Suprapubic skin (tissue), 4 donors: ENCODE measurements around the gene TMEM259. TPM values are rescaled to one million over a fixed set of nuclear protein-coding genes. Genes with fewer than 3 reads are reported as not detected.

Source experiments
- DNase-seq, 2 donors: peaks; one replicate each; pipeline ENCODE4 v3.0.0-alpha.2; 2019; ENCODE audit warnings: low spot score in 2 of 2
- H3K27ac ChIP-seq: fragments of 200-600 bp; sonication (generic); one replicate; pipeline ENCODE4 v1.5.1; 2019
- H3K27me3 ChIP-seq: fragments of 200-600 bp; sonication (generic); one replicate; pipeline ENCODE4 v1.5.1; 2019
- H3K36me3 ChIP-seq: fragments of 200-600 bp; sonication (generic); one replicate; pipeline ENCODE4 v1.5.1; 2019
- H3K4me1 ChIP-seq: fragments of 200-600 bp; sonication (generic); one replicate; pipeline ENCODE4 v1.5.1; 2019
- H3K4me3 ChIP-seq: fragments of 200-600 bp; sonication (generic); one replicate; pipeline ENCODE4 v1.5.1; 2019; ENCODE audit warnings: mild to moderate bottlenecking
- H3K9me3 ChIP-seq: fragments of 200-600 bp; sonication (generic); one replicate; pipeline ENCODE4 v1.5.1; 2019
- EP300 ChIP-seq: sonication (generic); formaldehyde crosslinking; IDR thresholded peaks from one replicate; pipeline ENCODE4 v1.6.1; 2017; ENCODE audit warnings: antibody characterized with exemption
- POLR2A ChIP-seq, 2 donors: fragments of 450-650 bp; IDR thresholded peaks; one replicate each; pipeline ENCODE4 v1.6.1; 2017; ENCODE audit warnings: antibody characterized with exemption in 2 of 2, mild to moderate bottlenecking in 2 of 2, moderate library complexity in 2 of 2
- POLR2AphosphoS5 ChIP-seq, 3 donors: sonication (generic); formaldehyde crosslinking; IDR thresholded peaks; one replicate each; pipeline ENCODE4 v1.6.1; 2017; ENCODE audit warnings: antibody characterized with exemption in 3 of 3
- whole genome bisulfite sequencing: methylation state at CpG from one replicate; pipeline ENCODE4 v1.1.5; 2018; 5-methylcytosine and 5-hydroxymethylcytosine counted together
- total RNA-seq, 4 donors: library from RNA; depleted of rRNA; stranded (reverse); fragments of >200 nt; gene quantifications; one replicate each; pipeline ENCODE4 v1.1.0, GENCODE V29; 2016
- TF ChIP-seq, protein P1 (sequence below), 2 donors: fragments of 200-600 bp in 1 of 2; fragments of 450-650 bp in 1 of 2; sonication (generic) in 1 of 2; IDR thresholded peaks; one replicate each; pipeline ENCODE4 v1.5.1; 2016 to 2019; ENCODE audit warnings: antibody characterized with exemption in 2 of 2, mild to moderate bottlenecking in 1 of 2, moderate library complexity in 1 of 2

The TMEM259 gene
- total RNA-seq, 4 donors from 2014 or later: 165 to 349 (median 243) TPM

DNA sequence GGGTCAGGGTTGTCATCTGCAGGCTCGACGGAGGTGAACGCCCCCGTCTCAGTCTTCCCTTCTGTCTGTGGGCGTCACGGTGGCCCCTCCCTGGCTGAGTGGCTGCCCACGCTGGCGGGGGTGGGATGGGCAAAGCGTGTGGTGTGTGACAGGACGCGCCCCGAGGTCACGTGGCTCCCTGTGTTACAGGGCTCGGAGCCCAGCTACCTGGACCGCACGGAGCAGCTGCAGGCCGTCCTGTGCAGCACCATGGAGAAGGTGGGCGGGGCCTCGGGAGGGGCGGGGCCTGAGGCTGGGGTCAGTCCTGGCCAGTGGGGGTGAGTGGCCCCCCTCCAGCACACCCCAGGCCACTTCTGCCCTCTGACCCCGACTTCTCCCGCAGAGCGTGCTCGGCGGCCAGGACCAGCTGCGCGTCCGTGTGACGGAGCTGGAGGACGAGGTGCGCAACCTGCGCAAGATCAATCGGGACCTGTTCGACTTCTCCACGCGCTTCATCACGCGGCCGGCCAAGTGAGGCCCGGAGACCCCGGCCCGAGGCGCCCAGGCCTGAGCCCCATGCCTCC, 27.0 kb downstream of the TMEM259 start:
- 97% methylated on average over 22 of the region's 43 CpGs for WGBS
- Histone ChIP-seq H3K36me3 (peaks cover 28% of the 10 kb centered on the region), H3K4me1 (peaks cover 11% of the 10 kb centered on the region), H3K9me3 (no peaks in the 10 kb centered on the region), H3K4me3 (no peak overlapping the region), H3K27me3 (peaks cover 42% of the 10 kb centered on the region), H3K27ac (no peak overlapping the region)
- TF ChIP-seq, protein P1, sequence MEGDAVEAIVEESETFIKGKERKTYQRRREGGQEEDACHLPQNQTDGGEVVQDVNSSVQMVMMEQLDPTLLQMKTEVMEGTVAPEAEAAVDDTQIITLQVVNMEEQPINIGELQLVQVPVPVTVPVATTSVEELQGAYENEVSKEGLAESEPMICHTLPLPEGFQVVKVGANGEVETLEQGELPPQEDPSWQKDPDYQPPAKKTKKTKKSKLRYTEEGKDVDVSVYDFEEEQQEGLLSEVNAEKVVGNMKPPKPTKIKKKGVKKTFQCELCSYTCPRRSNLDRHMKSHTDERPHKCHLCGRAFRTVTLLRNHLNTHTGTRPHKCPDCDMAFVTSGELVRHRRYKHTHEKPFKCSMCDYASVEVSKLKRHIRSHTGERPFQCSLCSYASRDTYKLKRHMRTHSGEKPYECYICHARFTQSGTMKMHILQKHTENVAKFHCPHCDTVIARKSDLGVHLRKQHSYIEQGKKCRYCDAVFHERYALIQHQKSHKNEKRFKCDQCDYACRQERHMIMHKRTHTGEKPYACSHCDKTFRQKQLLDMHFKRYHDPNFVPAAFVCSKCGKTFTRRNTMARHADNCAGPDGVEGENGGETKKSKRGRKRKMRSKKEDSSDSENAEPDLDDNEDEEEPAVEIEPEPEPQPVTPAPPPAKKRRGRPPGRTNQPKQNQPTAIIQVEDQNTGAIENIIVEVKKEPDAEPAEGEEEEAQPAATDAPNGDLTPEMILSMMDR (IDR thresholded peaks at IDR 0.05): no peak
- no peak for TF ChIP-seq POLR2AphosphoS5 (IDR thresholded peaks at IDR 0.05)
- TF ChIP-seq POLR2A (IDR thresholded peaks at IDR 0.05): no peak
- no peak for TF ChIP-seq EP300
- DNase-seq: no peak

DNA sequence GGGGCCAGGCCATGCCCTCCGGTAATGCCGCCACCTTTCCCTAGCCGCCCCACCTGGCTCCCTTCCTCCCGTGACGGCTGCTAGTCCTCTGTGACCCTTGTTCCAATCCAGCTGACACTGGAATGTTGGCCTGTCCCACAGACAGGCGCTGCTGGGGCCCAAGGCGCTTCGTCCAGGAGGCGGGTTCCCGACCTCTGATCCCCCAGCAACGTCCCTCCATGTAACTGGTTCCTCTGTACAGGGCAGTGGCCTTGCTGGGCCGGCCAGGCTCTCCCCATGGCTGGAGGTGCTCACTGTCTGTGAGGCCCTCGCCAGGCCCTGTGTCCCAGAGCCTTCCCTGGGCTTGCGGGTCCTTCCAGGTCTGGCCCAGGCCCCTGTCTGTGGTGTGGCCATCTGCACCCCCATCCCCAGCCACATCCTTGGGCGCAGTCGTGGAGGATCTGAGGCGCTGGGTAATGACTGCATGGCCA, 27.5 kb downstream of the TMEM259 start:
- H3K36me3 ChIP-seq: peaks cover 32% of the 10 kb centered on the region
- no peak overlapping the region for H3K27ac ChIP-seq

DNA sequence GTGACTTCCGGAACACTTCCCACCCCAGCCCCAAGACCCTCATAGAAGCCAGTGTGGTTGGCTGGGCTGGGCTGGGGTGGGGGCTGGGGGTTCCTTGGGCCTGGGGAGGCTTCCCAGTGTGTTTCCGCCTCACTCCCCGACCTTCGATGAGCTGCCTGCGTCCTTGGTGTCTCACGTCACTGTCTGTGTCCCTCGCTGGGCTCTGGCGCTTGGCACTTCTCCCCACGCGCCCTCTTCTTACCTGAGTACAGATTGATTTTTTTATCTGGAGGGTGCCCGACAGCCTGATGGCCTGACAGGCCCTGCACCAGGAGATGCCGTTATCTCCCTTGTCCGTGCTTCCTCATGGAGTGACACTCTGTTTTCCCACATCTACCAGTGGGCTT, 28.3 kb downstream of the TMEM259 start:
- H3K27ac ChIP-seq: no peak overlapping the region
- 96% methylated on average over 13 of the region's 13 CpGs for WGBS
- H3K36me3 ChIP-seq: peaks cover 36% of the 10 kb centered on the region
- no peak overlapping the region for H3K4me3 ChIP-seq
- no peaks in the 10 kb centered on the region for H3K9me3 ChIP-seq
- H3K4me1 ChIP-seq: peaks cover 11% of the 10 kb centered on the region
- no peak for DNase-seq
- peaks cover 29% of the 10 kb centered on the region for H3K27me3 ChIP-seq
- TF ChIP-seq, protein P1 (IDR thresholded peaks at IDR 0.05): no peak
- TF ChIP-seq POLR2AphosphoS5 (IDR thresholded peaks at IDR 0.05) (no peak), POLR2A (IDR thresholded peaks at IDR 0.05) (no peak), EP300 (no peak)

More for the DNA sequence above, 27.5 kb downstream of the TMEM259 start:
- H3K9me3 ChIP-seq: no peaks in the 10 kb centered on the region
- peaks cover 36% of the 10 kb centered on the region for H3K27me3 ChIP-seq
- DNase-seq: no peak
- H3K4me1 ChIP-seq: peaks cover 11% of the 10 kb centered on the region
- WGBS: 87% methylated on average over 11 of the region's 17 CpGs
- H3K4me3 ChIP-seq: no peak overlapping the region
- TF ChIP-seq EP300 (no peak), POLR2A (IDR thresholded peaks at IDR 0.05) (no peak), POLR2AphosphoS5 (IDR thresholded peaks at IDR 0.05) (no peak)
- TF ChIP-seq, protein P1 (IDR thresholded peaks at IDR 0.05): no peak

DNA sequence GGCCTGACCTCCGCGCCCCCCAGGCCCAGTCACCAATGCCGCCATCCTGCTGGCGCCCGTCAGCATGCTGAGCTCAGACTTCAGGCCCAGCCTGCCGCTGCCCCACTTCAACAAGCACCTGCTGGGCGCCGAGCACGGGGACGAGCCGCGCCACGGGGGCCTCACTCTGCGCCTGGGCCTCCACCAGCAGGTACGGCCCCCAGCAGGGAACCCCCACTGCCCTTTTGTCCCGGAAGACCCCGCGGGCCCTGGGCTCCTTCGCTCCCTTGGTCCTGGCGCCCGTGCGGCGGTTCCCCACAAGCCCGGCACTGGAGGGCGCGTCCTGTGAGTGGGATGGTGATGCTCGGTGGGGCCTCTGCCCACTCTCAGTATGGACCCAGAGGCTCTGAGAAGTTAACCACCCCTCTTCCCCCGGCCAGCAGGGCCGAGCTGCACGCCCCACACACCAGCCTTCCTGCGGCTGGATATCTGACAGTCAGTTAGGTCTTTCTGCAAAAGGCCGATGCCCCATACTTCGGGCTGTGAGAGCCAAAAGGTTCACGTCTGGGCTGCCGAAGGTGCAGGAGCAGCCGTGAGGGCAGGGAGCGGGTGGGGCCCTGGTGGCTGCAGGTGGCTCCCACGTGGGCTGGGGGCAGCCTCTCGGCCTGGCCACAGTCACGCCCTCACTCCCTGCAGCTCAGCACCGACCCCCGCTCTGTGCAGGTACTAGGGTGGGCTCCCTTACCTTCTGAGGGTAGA, 28.8 kb downstream of the TMEM259 start:
- Histone ChIP-seq H3K27ac (no peak overlapping the region), H3K27me3 (peaks cover 23% of the 10 kb centered on the region), H3K4me1 (peaks cover 11% of the 10 kb centered on the region), H3K36me3 (peaks cover 36% of the 10 kb centered on the region), H3K4me3 (no peak overlapping the region), H3K9me3 (no peaks in the 10 kb centered on the region)
- DNase-seq: no peak
- 93% methylated on average over 21 of the region's 42 CpGs for WGBS
- TF ChIP-seq, protein P1 (IDR thresholded peaks at IDR 0.05): no peak
- no peak for TF ChIP-seq POLR2A (IDR thresholded peaks at IDR 0.05)
- TF ChIP-seq EP300: no peak
- no peak for TF ChIP-seq POLR2AphosphoS5 (IDR thresholded peaks at IDR 0.05)

DNA sequence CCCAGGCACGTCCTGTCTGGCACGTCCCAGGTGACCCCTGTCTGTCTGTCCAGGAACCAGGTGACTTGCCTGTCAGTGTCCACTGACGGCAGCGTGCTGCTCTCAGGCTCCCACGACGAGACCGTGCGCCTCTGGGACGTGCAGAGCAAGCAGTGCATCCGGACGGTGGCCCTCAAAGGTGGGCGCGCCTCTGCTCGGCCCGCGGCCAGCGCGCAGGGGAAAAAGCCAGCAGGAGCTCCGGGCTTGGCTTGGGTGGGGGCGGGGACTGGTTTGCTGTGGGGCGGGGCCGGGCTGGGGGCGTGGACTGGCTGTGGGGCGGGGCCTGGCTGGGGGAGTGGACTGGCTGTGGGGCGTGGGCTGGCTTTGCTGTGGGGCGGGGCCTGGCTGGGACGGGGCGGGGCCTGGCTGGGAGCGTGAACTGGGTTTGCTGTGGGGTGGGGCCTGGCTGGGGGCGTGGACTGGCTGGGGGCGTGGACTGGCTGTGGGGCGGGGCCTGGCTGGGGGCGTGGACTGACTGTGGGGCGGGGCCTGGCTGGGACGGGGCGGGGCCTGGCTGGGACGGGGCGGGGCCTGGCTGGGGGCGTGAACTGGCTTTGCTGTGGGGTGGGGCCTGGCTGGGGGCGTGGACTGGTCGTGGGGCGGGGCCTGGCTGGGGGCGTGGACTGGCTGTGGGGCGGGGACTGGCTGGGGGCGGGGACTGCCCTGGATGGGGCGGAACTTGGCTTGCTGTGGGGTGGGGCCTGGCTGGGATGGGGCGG, 29.6 kb downstream of the TMEM259 start:
- H3K27me3 ChIP-seq: peaks cover 16% of the 10 kb centered on the region
- no peak overlapping the region for H3K27ac ChIP-seq
- H3K4me3 ChIP-seq: no peak overlapping the region
- H3K4me1 ChIP-seq: peaks cover 7% of the 10 kb centered on the region
- WGBS: 95% methylated on average over 4 of the region's 47 CpGs
- H3K36me3 ChIP-seq: peaks cover 41% of the 10 kb centered on the region
- no peak for DNase-seq
- H3K9me3 ChIP-seq: no peaks in the 10 kb centered on the region
- no peak for TF ChIP-seq EP300
- no peak for TF ChIP-seq POLR2AphosphoS5 (IDR thresholded peaks at IDR 0.05)
- TF ChIP-seq, protein P1 (IDR thresholded peaks at IDR 0.05): no peak
- no peak for TF ChIP-seq POLR2A (IDR thresholded peaks at IDR 0.05)
